HK-2 (cell line): ENCODE data around the gene DNAH1.

ENCODE experiments used
- DNase-seq: peaks from one replicate; pipeline ENCODE4 v3.0.0-alpha.2; 2018; ENCODE audit not compliant: unreplicated experiment

The DNAH1 gene

GRCh38 chr3:52388348-52388821 is 72.3 kb downstream of the DNAH1 start:
- no peak for DNase-seq

- DNase-seq = no peak
Observed at GRCh38 chr3:52388933-52389332, 72.8 kb downstream of the DNAH1 start.

- DNase-seq = no peak
Observed at GRCh38 chr3:52391096-52391495, 75.0 kb downstream of the DNAH1 start.

- no peak for DNase-seq
Observed at GRCh38 chr3:52392216-52392930, 76.3 kb downstream of the DNAH1 start.

GRCh38 chr3:52393131-52393807 is 77.2 kb downstream of the DNAH1 start:
- no peak for DNase-seq

GRCh38 chr3:52393959-52394670 is 78.0 kb downstream of the DNAH1 start:
- DNase-seq = no peak

- no peak for DNase-seq
Observed at GRCh38 chr3:52394751-52395502, 78.8 kb downstream of the DNAH1 start.

GRCh38 chr3:52395503-52395865 is 79.4 kb downstream of the DNAH1 start:
- DNase-seq = no peak

- DNase-seq = no peak
Observed at GRCh38 chr3:52396011-52396906, 80.1 kb downstream of the DNAH1 start.

GRCh38 chr3:52396907-52397591 is 80.9 kb downstream of the DNAH1 start:
- DNase-seq = no peak

GRCh38 chr3:52397676-52398399 is 81.7 kb downstream of the DNAH1 start:
- DNase-seq = no peak

GRCh38 chr3:52398670-52399081 is 82.6 kb downstream of the DNAH1 start:
- DNase-seq = no peak

- no peak for DNase-seq
Observed at GRCh38 chr3:52399131-52399530, 83.0 kb downstream of the DNAH1 start.

GRCh38 chr3:52399593-52399992 is 83.5 kb downstream of the DNAH1 start:
- DNase-seq = no peak

- DNase-seq = no peak
Observed at GRCh38 chr3:52400275-52400793, 84.2 kb downstream of the DNAH1 start.

GRCh38 chr3:52401021-52401420 is 84.9 kb downstream of the DNAH1 start:
- DNase-seq = no peak

- no peak for DNase-seq
Observed at GRCh38 chr3:52401551-52401950, 85.4 kb downstream of the DNAH1 start.

GRCh38 chr3:52402101-52402521 is 86.0 kb downstream of the DNAH1 start:
- DNase-seq = no peak

GRCh38 chr3:52402706-52403270 is 86.7 kb downstream of the DNAH1 start:
- DNase-seq = no peak
